Measurements from ENCODE around the gene CDH4.

Gene CDH4

DNA sequence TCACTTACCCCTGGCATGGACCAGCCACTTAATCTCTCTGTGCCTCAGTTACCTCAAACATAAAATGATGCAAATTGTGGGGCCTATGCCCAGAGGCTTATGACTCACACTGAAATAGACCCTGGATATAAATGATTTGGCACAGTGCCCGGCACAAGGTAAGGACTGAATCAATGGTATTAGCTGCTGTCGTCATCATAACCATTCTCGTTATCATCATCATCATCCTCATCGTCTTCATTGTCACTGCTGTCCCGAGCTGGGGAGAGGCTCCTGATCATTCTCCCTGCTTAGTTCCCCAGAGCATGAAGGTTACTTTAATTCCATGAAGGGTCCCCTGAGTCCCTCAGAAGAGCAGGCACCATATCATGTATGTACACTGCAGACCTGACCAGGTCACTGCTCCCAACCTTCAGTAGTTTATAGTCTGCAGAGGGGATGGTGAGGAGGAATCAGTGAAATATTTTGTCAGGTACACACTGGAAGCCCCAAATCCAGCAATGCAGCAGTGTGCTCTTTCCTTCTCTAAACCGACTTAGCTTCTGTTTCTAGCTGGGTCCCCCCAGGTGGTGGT lies 664.3 kb downstream of the CDH4 start:
- no peak for DNase-seq

DNA sequence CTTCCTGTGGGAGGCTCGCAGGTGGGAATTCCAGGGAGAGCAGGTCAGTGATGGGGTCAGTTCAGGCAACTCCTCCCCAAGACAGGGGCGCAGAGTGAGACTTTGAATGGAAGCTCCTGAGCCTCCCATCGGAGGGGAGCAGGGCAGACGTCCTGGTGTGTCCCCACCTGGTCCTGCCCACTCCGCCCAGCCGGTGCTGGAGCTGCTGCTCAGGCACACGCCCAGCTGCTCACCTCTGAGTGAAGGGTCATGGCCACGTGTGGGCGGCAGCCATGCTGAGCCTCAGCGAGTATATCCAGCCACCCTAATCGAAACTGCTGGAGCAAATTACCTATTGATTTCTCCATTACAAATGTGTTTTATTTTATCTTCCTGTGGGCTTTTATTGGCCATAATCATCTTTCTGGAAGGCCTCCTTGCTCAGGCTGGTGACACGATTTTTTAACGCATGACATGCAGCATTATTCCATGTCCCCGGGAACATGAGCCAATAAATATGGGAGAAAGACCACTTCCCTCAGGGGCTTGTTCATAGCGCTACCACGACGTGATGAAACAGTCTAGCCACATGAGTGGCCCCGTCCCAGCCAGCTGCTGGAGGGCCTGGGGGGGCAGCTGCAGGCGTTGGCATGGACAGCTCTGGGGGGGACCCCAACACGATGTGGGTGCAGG lies 665.5 kb downstream of the CDH4 start:
- no peak for DNase-seq

DNA sequence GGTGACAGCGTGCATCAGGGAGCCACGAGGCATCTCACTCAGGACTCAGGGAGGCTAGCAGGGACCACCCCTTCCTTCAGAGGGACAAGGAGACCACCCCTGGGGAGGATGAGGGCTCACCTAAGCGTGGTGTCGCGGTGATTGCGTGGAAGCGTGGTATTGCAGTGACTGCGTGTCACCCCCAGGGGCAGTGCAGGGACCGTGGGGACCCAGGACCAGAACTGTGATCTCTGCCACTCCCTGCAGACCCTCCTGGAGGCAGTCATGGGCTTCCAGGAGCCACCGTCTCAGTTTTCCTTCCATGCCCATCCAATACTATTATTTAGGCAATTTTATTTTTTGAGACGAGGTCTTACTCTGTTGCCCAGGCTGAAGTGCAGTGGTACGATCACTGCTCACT lies 666.5 kb downstream of the CDH4 start:
- DNase-seq: no peak

DNA sequence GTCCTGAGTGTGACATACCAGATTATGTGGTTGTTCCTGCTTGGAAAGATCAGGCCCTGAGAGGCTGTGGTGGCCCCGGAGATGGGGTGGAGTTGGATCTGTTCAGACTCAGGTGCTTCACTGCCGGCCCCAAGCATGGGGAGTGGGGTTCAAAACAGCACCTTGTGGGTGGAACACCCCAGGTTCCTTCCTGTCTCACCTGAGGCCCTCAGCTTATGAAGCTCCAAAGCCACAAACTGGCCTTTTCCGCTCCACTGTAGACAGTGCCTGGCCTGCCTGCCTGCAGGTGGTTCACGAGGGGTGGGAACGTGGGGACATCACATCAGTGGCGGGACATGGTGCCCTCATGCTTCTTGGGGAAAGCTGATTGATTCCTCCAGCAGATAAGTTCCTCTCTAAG lies 667.2 kb downstream of the CDH4 start:
- DNase-seq: no peak

DNA sequence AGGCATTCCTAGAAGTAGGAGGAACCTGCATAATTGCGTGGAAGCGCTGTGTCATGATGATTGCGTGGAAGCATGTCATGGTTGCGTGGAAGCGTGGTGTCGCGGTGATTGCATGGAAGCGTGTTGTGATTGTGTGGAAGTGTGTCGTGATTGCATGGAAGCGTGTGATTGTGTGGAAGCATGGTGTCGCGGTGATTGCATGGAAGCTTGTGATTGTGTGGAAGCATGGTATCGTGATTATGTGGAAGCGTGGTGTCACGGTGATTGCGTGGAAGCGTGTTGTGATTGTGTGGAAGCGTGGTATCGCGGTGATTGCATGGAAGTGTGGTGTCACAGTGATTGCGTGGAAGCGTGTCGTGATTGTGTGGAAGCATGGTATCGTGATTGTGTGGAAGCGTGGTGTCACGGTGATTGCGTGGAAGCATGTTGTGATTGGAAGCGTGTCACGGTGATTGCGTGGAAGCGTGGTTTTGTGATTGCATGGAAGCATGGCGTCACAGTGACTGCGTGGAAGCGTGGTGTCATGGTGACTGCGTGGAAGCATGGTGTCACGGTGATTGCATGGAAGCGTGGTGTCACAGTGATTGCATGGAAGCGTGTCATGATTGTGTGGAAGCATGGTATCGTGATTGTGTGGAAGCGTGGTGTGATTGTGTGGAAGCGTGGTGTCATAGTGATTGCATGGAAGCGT lies 667.8 kb downstream of the CDH4 start:
- DNase-seq: no peak

DNA sequence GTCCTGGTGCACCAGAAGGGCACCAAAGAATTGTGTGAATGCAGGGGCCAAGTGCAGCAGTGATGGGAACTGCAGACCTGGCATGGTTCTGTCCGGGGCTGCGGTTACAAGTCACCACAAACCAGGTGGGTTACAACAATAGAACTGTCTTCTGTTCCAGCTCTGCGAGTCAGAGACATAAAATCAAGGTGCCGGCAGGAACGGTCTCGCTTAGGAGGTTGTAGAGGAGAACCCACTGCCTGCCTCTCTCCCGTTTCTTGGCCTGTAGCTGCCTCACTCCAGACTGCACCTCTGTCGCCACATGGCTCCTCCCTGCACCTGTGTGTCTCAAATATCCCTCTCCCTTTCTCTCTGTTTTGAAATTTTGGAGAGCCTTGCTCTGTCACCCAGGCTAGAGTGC lies 670.4 kb downstream of the CDH4 start:
- DNase-seq: no peak

DNA sequence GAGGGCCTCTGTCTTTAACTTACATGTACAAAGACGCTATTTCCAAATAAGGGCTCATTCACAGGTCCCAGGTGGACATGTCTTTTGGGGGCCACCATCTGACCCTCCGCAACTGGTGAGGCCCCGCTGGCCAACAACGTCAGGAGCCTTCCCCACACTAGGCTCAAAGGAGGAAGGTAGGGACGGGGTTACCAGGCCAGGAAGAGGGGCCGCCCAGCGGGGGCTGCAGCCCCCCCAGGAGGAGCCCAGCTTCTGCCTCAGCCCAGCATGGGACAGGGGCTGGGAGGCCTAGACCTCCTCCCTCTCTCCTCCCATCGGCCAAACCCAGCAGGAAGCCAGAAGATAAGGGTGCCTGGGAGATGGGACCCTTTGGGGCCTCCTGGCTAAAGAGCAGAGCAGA lies 670.9 kb downstream of the CDH4 start:
- DNase-seq: no peak

DNA sequence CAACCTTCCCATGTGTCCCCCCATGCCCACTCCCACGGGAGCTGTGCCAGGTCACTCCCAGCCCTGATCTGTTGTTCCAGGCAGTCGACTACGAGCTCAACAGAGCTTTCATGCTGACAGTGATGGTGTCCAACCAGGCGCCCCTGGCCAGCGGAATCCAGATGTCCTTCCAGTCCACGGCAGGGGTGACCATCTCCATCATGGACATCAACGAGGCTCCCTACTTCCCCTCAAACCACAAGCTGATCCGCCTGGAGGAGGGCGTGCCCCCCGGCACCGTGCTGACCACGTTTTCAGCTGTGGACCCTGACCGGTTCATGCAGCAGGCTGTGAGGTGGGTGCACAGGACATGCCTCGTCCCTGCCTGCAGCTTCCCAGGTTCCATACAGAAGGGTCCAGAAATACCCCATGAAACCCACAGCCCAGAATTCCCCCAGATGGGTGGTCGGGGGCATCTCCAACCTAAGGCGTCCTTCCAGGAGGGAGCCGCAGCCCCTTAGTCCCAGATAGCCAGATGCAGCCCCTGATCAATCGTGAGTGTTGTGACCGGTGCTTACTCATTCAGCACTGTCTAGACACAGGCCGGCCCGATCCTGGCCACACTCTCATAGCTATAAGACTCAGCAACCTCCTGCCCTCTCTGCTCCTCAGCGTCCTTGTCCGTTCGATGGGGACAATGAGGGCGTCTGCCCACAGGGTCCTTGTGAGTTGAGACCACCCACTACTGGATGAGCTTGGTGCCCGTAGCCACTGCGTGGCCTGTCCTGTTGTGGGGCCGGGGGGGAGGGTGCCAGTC lies 671.5 kb downstream of the CDH4 start:
- DNase-seq: no peak

DNA sequence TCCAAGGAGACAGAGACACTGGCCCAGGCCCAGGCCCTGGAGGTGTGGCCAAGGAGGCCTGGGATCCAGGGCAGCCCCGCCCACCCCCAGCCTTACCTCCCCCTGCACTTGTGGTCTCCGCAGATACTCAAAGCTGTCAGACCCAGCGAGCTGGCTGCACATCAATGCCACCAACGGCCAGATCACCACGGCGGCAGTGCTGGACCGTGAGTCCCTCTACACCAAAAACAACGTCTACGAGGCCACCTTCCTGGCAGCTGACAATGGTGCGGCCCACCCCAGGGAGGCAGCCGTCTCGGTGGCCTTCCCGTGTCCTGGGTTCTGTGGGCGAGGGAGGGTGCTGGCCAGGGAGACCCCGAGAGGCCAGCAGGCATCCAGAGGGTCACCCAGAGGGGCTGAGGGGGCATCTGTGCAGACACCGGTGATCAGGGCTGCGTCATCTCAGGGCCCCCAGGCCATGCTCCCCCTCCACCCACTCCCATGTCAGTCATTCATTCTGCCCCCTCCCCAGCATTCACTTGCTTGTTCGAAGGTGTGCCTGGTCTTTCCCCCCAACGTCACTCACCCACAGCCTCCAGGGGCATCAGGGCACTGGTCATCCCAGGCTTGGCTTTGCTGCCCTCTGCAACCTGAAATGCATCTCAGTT lies 672.3 kb downstream of the CDH4 start:
- DNase-seq: no peak

DNA sequence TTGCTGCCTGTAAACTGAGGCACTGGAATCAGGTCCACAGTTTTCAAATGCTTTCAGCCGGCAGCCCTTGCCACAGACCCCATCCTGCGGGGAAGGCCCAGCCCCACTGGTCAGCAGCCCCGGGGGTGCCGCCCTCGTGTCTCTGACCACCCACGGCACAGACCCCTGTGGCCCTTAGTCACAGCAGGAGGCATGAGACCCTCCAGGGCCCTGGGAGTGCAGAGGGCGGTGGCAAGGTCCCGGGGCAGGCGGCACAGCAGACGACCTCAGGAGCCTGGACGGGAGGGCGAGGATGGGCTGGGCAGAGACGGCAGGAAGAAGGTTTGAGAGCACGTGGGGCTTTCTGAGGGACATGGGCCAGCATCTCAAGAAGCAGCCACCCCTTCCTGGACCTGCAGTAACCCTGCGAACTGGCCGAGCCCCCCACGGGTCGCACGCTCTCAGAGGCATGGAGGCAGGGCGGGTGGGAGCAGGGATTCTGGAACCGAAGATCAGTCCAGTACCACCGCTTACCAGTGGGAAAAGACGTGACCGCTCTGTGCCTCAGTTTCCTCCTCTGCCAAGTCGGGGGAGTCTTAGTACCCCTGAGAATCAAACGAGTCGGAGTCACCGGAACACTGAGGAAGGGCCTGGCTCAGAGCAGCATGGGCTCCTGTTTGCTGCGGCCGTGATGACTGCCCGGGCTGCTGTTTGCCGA lies 672.9 kb downstream of the CDH4 start:
- no peak for DNase-seq

DNA sequence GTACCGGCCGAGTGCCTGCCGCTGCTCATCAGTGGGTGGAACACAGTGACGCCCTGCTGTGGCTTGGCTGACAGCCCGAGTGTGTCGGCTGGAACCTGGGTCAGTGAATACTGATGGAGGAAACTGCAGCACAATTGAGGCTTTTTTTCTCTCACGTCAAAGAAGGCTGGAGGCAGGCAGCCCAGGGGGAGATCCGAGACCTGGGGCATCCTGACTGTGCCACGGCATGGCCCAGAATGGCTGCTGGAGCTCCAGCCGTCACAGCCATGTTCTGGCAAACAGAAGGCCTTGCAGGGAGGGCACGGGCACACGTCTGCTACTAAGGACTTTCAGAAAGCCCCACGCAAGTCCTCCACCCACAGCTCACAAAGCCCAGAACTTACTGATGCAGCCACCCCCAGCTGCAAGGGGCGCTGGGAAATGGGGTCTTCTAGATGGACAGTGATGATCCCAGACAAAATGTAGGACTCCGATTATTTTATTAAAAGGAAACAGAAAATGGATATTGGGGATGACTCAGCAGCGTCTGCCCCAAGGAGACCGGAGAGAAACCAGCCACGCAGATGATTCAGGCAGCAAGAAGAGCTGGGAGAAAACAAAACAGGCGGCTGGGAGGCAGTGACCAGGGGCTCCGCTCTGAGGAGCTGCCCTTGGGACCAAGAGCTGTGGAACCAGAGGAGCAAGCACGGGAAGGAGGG lies 673.6 kb downstream of the CDH4 start:
- DNase-seq: peak; percentile 94

DNA sequence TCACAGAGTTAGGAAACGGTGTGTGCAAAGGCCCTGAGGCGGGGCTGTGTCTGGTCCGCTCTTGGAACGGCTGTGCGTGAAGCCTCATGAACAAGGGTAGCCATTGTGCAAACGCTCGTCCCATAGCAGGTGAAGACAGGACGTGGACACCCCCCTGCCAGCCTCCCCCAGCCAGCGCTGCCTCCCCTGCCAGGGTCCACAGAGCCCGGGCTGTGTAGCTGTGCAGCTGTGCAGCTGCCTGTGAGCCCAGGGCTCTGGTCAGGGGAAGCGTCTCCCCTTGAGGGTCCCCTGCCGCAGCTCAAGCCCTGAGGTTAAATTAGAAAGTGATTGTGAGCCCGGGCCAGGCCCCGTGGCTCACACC lies 674.2 kb downstream of the CDH4 start:
- no peak for DNase-seq

DNA sequence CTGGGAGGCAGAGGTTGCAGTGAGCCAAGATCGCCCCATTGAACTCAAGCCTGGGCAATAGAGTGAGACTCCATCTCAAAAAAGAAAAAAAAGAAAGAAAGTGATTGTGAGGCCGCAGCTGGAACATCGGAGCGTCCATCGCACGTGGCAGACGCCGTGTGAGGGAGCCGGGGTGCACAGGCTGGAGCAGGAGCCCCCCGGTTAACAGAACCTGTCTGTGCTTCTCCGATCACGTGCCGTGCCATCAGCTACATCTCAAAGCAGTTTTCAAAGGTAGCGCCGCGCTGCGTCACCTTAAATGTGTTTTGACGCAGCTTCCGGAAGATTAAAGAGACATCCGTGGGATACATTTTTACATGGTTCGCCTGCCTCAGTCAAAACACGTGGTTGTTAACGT lies 674.7 kb downstream of the CDH4 start:
- no peak for DNase-seq

DNA sequence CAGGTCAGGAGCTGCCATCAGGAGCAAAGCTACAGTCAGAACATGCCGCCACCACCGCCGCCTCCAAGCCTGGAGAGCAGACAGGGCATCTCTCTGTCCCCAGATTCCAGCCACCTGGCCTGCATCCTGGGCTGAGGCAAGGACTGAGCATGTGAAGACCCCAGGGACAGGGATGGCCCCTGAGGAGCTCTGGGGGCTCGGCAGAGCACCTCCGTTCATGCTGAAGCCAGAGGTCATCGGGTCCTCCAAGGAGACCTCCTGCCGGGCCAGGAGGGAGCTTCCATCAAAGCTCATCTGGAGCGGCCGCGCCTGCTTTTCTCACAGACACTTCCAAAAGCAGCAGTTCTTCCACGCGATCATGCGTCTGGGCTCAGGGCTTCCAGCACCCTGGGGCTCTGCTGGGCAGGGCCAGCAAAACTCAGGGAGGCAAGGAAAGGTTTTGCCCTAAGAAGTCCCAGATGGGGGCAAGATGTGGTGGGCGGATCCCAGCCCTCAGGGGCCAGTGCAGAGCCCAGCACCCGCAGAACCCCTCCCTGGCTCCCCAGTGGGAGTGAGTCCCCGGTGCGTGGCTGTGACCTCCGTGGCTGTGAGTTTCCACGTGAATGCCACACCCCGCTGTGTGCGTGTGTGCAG lies 675.2 kb downstream of the CDH4 start:
- DNase-seq: no peak

DNA sequence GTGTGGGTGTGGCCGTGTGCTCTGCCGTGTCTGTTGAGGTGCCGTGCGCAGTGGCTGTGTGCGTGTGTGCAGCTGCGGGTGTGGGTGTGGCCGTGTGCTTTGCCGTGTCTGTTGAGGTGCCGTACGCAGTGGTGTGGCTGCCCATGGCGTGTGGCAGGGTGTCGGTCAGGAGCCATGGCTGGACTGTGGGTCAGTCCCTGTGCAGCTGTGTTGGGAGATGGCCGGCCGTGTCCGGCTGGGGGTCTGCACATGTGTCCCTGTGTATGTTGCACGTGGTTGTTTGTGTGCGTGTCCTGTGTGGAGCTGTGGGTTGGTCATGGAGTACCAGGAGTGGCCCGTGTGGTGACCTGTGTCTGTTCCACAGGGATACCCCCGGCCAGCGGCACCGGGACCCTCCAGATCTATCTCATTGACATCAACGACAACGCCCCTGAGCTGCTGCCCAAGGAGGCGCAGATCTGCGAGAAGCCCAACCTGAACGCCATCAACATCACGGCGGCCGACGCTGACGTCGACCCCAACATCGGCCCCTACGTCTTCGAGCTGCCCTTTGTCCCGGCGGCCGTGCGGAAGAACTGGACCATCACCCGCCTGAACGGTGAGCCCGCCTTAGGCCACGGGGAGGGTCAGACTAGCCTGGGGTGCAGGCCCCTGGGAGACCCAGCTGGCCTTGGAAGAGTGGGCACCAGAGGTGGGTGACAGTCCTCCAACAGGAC lies 675.9 kb downstream of the CDH4 start:
- DNase-seq: no peak

DNA sequence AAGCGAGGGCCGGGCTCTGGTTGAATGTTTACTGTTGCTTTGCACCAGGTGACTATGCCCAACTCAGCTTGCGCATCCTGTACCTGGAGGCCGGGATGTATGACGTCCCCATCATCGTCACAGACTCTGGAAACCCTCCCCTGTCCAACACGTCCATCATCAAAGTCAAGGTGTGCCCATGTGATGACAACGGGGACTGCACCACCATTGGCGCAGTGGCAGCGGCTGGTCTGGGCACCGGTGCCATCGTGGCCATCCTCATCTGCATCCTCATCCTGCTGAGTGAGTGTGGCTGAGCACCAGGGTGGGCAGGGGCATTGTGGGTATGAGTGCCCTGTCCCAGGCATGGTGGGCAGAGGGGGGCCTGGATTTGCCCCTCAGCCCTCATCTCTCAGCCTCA lies 677.5 kb downstream of the CDH4 start:
- no peak for DNase-seq

DNA sequence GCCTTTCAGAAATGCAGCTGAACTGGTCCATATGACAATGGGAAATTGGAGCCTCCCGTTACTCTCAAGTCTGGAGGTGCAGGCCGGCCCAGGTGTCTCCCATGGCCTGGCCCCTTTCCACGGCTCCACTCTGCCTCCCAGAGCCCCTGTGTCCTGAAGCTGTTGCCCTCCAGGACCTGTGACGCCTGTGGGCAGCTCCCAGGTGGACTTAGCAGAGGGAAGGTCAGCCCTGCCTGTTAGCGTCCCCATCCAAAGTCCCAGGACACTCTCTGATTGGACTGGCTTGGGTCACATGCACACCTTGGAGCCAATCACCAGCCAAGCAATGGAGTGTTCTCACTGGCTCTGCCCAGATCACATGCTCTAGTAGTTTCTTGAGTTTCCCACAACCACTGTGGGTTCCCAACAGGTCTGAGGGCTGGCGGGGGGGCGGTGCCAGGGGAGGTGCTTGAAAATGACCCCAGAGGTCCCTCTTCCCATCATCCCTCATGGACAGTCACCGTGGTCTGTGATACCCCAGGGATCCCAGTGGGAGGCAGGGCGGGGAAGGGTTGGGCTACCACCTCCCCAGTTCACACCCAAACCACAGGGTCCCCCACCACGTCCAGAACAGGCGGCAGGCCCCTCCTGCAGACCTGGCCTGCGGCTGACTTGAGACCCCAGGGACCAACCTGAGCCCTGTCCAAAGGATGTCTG lies 678.1 kb downstream of the CDH4 start:
- no peak for DNase-seq

DNA sequence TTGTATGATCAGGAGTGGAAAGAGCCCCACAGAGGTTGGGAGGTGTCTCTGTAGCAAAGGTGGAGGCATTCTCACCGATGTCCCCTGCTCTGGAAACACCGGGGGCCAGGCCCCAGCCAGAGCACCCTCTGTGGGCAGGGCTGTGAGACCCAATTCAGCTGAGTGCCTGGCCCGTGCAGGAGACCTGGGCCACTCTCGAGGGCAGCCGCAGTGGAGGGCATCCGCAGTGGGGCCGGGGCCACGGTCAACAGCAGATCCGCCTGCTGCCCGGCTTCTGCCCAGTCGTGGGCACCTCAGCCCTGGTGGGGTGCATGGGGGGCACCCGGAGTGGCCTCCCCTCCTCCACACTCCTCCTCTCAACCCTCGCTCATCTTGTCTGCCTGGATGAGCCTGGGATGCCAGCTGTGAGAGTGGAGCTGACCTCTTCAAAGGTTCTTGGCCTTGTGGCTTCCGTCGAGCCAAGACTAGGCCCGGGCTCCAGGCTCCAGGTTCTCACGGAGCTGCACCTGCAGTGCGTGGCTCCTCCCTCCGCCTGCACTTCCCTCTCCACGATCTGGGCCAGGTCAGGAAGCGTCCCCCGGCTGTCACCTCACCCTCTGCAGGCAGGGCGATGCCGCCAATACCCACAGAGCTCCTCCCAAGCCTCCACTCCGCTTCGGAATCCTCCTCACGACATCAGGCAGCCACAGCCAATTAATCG lies 678.9 kb downstream of the CDH4 start:
- DNase-seq: no peak

DNA sequence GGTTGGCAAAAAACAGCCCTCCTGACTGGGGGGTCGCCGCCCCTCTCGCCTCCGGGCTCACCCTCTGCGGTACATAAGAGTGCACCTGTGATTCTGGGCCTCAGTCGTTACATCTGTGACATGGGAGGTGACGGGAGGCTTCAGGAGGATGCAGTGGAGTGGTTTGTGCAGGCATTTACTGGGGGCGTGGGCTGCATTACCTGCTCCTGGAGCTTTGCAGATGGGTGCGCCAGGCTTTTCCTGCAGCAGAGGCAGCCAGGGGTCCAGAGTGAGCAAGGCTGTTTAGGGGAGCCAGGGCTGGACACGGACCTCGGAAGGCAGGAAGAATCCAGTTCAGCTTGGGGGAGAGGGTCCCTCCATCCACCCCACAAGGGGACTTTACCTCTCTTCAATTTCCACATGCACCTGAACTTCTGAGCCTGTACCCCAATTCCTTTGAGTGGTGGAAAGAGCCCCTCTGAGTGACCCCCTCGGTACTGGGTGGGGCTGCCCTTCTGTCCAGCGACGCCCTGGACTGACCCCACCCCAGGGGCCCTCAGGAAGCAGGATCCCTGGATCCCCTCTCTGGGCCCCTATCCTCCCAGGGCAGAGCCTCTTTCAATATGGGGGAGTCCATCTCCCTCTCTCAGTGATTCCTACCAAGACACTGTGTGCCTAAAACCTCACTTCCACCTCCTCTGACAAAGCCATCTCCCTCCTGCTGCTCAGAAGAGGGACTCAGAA lies 679.6 kb downstream of the CDH4 start:
- DNase-seq: no peak

Measured in NCI-H345 (cell line).